ENCODE data around the gene AUTS2. TPM values are rescaled to one million over a fixed set of nuclear protein-coding genes. Genes with fewer than 3 reads are reported as not detected.

The AUTS2 gene
- total RNA-seq, 6 experiments from 2014 or later, result 10.4 to 32.0 (median 19.3) TPM

GRCh38 chr7:69949122-69949521, 350.8 kb downstream of the AUTS2 start:
- WGBS (ENCODE audit: insufficient coverage, low coverage, low lambda C conversion rate, missing lambda C conversion rate), result 73% methylated on average over 2 of the region's 2 CpGs
- intact Hi-C loops (cut with DNase I), result no loop called here
- no peak overlapping the region for H3K27ac ChIP-seq
- no peaks in the 10 kb centered on the region for H3K36me3 ChIP-seq
- H3K4me3 ChIP-seq, result no peak overlapping the region
- DNase-seq (no peak), ATAC-seq (no peak)
- TF ChIP-seq CTCF (IDR thresholded peaks at IDR 0.05), result no peak
- no peaks in the 10 kb centered on the region for H3K27me3 ChIP-seq
- no peaks in the 10 kb centered on the region for H3K4me1 ChIP-seq
- no peaks in the 10 kb centered on the region for H3K9me3 ChIP-seq

- WGBS (ENCODE audit: insufficient coverage, low coverage, low lambda C conversion rate, missing lambda C conversion rate), result 88% methylated on average over 3 of the region's 3 CpGs
- H3K4me3 ChIP-seq, result no peak overlapping the region
- no peak for ATAC-seq
- no peaks in the 10 kb centered on the region for H3K36me3 ChIP-seq
- no peaks in the 10 kb centered on the region for H3K27me3 ChIP-seq
- no peak for DNase-seq
- H3K4me1 ChIP-seq, result no peaks in the 10 kb centered on the region
- TF ChIP-seq CTCF (IDR thresholded peaks at IDR 0.05), result no peak
- intact Hi-C loops (cut with DNase I), result no loop called here
- H3K9me3 ChIP-seq, result no peaks in the 10 kb centered on the region
- no peak overlapping the region for H3K27ac ChIP-seq
Measured at GRCh38 chr7:69951458-69951857, 353.2 kb downstream of the AUTS2 start.

- TF ChIP-seq POLR2A (IDR thresholded peaks at IDR 0.05) (no peak), CTCF (IDR thresholded peaks at IDR 0.05) (no peak)
- no peak overlapping the region for H3K4me3 ChIP-seq
- H3K27me3 ChIP-seq, result no peaks in the 10 kb centered on the region
- DNase-seq (no peak), ATAC-seq (no peak)
- H3K9me3 ChIP-seq, result no peaks in the 10 kb centered on the region
- no peak overlapping the region for H3K27ac ChIP-seq
- intact Hi-C loops (cut with DNase I), result no loop called here
- WGBS (ENCODE audit: insufficient coverage, low coverage, low lambda C conversion rate, missing lambda C conversion rate), result 51% methylated on average over 6 of the region's 6 CpGs
- no peaks in the 10 kb centered on the region for H3K4me1 ChIP-seq
- no peaks in the 10 kb centered on the region for H3K36me3 ChIP-seq
Measured at GRCh38 chr7:69953136-69954067, 355.1 kb downstream of the AUTS2 start.

GRCh38 chr7:69956541-69956940, 358.3 kb downstream of the AUTS2 start:
- H3K27ac ChIP-seq, result no peak overlapping the region
- DNase-seq (no peak), ATAC-seq (no peak)
- no peaks in the 10 kb centered on the region for H3K4me1 ChIP-seq
- H3K36me3 ChIP-seq, result no peaks in the 10 kb centered on the region
- no peaks in the 10 kb centered on the region for H3K9me3 ChIP-seq
- intact Hi-C loops (cut with DNase I), result no loop called here
- no peak overlapping the region for H3K4me3 ChIP-seq
- 88% methylated on average over 6 of the region's 6 CpGs for WGBS (ENCODE audit: insufficient coverage, low coverage, low lambda C conversion rate, missing lambda C conversion rate)
- no peaks in the 10 kb centered on the region for H3K27me3 ChIP-seq
- TF ChIP-seq POLR2A (IDR thresholded peaks at IDR 0.05) (no peak), CTCF (IDR thresholded peaks at IDR 0.05) (no peak)
